ENCODE data around the gene LIN7C.

LIN7C gene

GRCh38 chr11:27482793-27483192, 23.8 kb downstream of the LIN7C start:
- Histone ChIP-seq H2AFZ (ENCODE audit: low read length) (no peak overlapping the region), H3K27me3 (ENCODE audit: insufficient read depth, low read length, poor library complexity, severe bottlenecking) (no peaks in the 10 kb centered on the region), H3K4me3 (ENCODE audit: low read length, poor library complexity, severe bottlenecking) (no peak overlapping the region), H3K9ac (ENCODE audit: low read depth, low read length, poor library complexity, severe bottlenecking) (no peak overlapping the region), H3K36me3 (ENCODE audit: insufficient read depth, low read length) (no peaks in the 10 kb centered on the region), H3K79me2 (ENCODE audit: insufficient read depth, low read length) (no peaks in the 10 kb centered on the region), H4K20me1 (ENCODE audit: insufficient read depth, low read length, poor library complexity, severe bottlenecking) (no peaks in the 10 kb centered on the region), H3K9me3 (ENCODE audit: insufficient read depth, low read depth, low read length) (no peaks in the 10 kb centered on the region), H3K9me2 (replicated peaks; ENCODE audit: low read depth, low read length) (no peaks in the 10 kb centered on the region), H3K4me2 (ENCODE audit: low read depth, low read length, poor library complexity, severe bottlenecking) (no peak overlapping the region), H3K4me1 (ENCODE audit: insufficient read depth, low read length, poor library complexity, severe bottlenecking) (no peaks in the 10 kb centered on the region), H3F3A (ENCODE audit: low read depth) (no peaks in the 10 kb centered on the region)
- TF ChIP-seq EZH2phosphoT487 (IDR thresholded peaks at IDR 0.05; ENCODE audit: borderline replicate concordance) (no peak), CTCF (conservative IDR thresholded peaks at IDR 0.05; ENCODE audit: low read length) (no peak)

GRCh38 chr11:27481992-27482391, 24.6 kb downstream of the LIN7C start:
- TF ChIP-seq EZH2phosphoT487 (IDR thresholded peaks at IDR 0.05; ENCODE audit: borderline replicate concordance) (no peak), CTCF (conservative IDR thresholded peaks at IDR 0.05; ENCODE audit: low read length) (no peak)
- Histone ChIP-seq H3K9me3 (ENCODE audit: insufficient read depth, low read depth, low read length) (no peaks in the 10 kb centered on the region), H3K79me2 (ENCODE audit: insufficient read depth, low read length) (no peaks in the 10 kb centered on the region), H3K4me1 (ENCODE audit: insufficient read depth, low read length, poor library complexity, severe bottlenecking) (no peaks in the 10 kb centered on the region), H3K36me3 (ENCODE audit: insufficient read depth, low read length) (no peaks in the 10 kb centered on the region), H3F3A (ENCODE audit: low read depth) (no peaks in the 10 kb centered on the region), H3K9me2 (replicated peaks; ENCODE audit: low read depth, low read length) (no peaks in the 10 kb centered on the region), H3K4me2 (ENCODE audit: low read depth, low read length, poor library complexity, severe bottlenecking) (no peak overlapping the region), H3K4me3 (ENCODE audit: low read length, poor library complexity, severe bottlenecking) (no peak overlapping the region), H3K9ac (ENCODE audit: low read depth, low read length, poor library complexity, severe bottlenecking) (no peak overlapping the region), H2AFZ (ENCODE audit: low read length) (no peak overlapping the region), H4K20me1 (ENCODE audit: insufficient read depth, low read length, poor library complexity, severe bottlenecking) (no peaks in the 10 kb centered on the region), H3K27me3 (ENCODE audit: insufficient read depth, low read length, poor library complexity, severe bottlenecking) (no peaks in the 10 kb centered on the region)

- Histone ChIP-seq H3K36me3 (ENCODE audit: insufficient read depth, low read length) (no peaks in the 10 kb centered on the region), H3K79me2 (ENCODE audit: insufficient read depth, low read length) (no peaks in the 10 kb centered on the region), H2AFZ (ENCODE audit: low read length) (no peak overlapping the region), H4K20me1 (ENCODE audit: insufficient read depth, low read length, poor library complexity, severe bottlenecking) (no peaks in the 10 kb centered on the region), H3F3A (ENCODE audit: low read depth) (no peaks in the 10 kb centered on the region), H3K9me2 (replicated peaks; ENCODE audit: low read depth, low read length) (no peaks in the 10 kb centered on the region), H3K4me3 (ENCODE audit: low read length, poor library complexity, severe bottlenecking) (no peak overlapping the region), H3K27me3 (ENCODE audit: insufficient read depth, low read length, poor library complexity, severe bottlenecking) (no peaks in the 10 kb centered on the region), H3K4me2 (ENCODE audit: low read depth, low read length, poor library complexity, severe bottlenecking) (no peak overlapping the region), H3K9ac (ENCODE audit: low read depth, low read length, poor library complexity, severe bottlenecking) (no peak overlapping the region), H3K9me3 (ENCODE audit: insufficient read depth, low read depth, low read length) (no peaks in the 10 kb centered on the region), H3K4me1 (ENCODE audit: insufficient read depth, low read length, poor library complexity, severe bottlenecking) (no peaks in the 10 kb centered on the region)
- TF ChIP-seq CTCF (conservative IDR thresholded peaks at IDR 0.05; ENCODE audit: low read length) (no peak), EZH2phosphoT487 (IDR thresholded peaks at IDR 0.05; ENCODE audit: borderline replicate concordance) (no peak)
These were observed 28.7 kb downstream of the LIN7C start for GRCh38 chr11:27477831-27478230.

Measured in Loucy (cell line).